ENCODE results near the gene PPP1R12C.

PPP1R12C gene

GRCh38 chr19:55146705-55147273 lies 29.4 kb upstream of the PPP1R12C start:
- DNase-seq: no peak

GRCh38 chr19:55146078-55146704 lies 28.8 kb upstream of the PPP1R12C start:
- no peak for DNase-seq

DNA sequence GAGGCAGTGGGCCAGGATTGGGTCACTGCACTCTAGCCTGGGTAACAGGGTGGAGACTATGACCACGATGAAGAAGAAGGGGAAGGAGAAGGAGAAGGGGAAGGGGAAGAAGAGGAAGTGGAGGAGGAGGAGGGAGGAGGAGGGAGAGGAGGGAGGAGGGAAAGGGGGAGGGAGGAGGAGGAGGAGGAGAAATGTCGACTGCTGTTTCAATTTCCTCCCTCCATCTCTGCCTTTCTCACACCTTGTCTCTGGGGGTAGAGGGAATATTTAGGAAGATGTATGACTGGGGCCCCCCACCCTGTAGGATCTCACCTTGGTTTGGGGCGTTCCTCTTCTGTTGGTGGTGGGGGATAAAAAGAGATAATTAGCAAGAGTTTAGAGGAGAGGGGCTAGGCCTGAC lies 27.8 kb upstream of the PPP1R12C start:
- DNase-seq: no peak

- DNase-seq: no peak
Observed at GRCh38 chr19:55141696-55142095, 24.3 kb upstream of the PPP1R12C start.

DNA sequence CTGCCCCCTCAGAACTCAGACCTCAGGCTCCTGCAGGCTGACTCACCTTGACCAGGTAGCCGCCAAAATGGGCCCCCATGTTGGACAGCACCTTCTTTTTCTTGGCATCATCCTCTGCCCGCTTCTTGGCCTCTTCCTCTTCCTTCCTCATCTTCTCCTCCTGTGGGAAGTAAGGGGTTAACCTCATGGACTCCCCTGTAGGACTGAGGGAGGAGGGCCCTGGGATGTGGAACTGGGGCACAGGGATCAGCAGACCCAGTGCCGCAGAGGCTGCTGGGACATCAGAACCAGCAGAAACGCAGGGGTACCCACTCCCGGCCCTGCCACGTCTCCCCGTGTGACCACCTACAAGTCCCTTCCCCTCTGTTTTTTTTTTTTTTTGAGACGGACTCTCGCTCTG lies 20.5 kb upstream of the PPP1R12C start:
- no peak for DNase-seq

- no peak for DNase-seq
Observed at GRCh38 chr19:55136399-55137102, 19.1 kb upstream of the PPP1R12C start.

DNA sequence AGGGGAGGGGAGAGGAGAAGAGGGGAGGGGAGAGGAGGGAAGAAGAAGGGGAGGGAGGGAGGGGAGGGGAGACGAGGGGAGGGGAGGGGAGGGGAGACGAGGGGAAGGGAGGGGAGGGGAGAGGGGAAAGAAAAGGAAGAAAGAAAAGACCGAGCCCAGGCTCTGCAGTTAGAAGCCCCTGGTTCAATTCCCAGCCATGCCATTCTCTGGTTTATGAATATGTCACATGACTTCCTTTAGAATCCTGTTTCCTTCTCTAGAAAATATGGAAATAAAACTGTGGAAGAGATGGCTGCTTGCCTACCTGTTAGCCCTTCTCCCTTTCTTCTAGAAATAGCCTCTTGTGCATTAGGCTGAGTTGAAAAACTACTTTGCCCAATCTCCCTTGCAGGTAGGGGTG lies 17.3 kb upstream of the PPP1R12C start:
- DNase-seq: no peak

DNA sequence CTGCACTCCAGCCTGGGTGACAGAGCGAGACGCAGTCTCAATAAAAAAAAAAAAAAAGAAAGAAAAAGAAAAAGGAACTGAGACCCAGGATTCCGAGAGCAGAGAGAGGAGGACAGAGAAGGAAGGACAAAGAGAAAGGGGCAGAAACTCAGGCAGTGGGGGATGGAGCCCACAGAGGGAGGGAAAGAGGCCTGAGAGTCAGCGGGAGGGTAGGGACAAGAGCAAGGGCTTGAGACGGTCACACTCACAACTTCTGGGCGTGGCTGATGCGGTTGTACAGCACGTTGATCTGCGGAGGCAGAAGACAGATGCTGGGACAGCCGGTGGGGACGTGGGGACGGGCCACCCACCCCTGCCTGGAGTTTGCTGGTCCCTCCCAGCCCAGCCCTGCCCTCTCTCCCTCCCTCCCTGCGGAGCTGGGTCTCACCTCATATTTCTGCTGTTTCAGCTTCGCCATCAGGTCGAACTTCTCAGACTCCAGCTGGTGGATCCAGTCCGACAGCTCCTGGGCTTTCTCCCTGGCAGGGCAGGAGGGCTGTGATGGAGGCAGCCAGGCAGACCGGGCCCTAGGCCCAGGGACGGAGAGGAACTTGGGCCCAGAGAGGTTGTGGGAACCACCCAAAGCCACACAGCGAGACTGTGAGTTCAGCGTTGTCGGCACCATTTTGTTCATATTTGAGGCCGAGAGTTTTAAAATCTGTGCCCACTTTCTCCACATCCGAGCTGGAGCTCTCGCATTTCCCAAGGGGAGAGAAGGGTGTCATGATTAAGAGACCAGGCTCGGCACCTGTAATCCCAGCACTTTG lies 16.4 kb upstream of the PPP1R12C start:
- no peak for DNase-seq

DNA sequence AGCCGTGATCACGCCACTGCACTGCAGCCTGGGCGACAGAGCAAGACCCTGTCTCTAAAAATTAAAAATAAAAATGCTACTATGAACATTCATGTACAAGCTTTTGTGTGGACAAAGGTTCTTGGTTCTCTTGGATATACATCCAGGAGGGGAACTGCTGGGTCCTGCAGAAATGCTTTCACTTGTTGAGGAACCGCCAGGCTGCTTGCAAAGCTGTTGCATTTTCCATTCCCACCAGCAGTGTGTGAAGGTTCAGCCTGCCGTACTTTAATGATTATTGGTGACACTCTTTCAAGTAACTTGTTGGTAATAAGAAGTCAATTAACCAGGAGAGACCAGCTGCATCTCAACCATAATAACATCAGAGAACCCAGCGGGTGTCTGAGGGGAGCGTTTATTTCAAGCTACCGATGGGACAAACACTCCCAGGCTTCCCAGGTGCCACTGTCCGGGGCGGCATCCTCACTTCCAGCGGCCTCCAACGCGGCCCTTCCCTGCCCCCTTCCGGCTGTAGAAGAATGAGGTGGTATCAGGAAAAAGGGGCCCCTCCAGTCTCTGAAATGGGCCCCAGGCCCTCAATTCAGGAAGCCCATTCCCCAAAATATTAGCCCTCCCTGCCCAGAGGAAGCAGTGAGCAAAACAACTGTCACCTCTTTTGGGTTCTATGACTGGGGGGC lies 15.2 kb upstream of the PPP1R12C start:
- DNase-seq: no peak

- no peak for DNase-seq
Observed at GRCh38 chr19:55131421-55131820, 14.0 kb upstream of the PPP1R12C start.

DNA sequence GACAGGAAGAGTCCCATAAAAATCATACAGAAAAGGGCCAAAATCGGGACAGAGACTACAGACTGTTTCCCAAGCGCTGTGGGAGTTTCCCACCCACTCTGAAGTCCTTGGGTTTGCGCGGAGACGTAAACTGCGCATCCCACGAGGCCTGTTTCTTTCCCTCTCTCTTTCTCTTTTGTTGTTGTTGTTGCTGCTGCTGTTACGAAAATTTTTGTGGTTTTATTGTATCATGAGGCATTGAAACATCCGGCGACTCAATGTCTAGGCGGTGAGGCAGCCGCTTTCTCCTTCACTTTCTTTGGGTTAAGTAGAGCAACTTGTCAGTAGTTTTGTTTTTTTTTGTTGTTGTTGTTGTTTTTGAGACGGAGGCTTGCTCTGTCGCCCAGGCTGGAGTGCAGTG lies 1.6 kb upstream of the PPP1R12C start:
- no peak for DNase-seq

DNA sequence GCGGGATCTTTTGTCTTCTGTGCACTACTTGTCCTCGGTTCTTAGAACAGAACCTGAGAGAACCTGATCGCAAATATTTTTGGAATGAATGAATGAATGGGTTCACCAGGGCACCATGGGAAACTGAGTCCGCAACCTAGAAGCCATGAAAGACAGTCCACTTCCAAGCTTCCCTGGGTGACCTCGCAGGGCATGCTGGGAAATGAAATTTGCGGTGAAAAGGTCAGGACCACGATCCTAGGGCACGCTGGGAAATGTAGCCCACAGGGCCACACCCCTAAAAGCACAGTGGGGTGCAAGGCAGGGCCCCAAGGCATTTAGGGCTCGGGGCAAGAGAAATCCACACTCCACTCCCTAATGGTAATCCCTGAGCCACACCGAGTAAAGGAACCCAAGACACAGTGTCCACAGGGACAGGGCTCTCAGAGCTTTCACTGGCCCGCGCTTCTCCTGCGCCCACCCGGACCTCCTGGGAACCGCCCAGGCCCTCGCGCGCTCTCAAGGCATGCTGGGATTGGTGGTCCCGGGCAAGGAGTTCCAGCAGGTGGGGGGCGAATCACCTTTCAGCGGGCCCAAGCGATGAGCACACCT lies 1.1 kb upstream of the PPP1R12C start:
- DNase-seq: peak in 12 of 14 donors; percentile 26 to 81 (median 50)

DNA sequence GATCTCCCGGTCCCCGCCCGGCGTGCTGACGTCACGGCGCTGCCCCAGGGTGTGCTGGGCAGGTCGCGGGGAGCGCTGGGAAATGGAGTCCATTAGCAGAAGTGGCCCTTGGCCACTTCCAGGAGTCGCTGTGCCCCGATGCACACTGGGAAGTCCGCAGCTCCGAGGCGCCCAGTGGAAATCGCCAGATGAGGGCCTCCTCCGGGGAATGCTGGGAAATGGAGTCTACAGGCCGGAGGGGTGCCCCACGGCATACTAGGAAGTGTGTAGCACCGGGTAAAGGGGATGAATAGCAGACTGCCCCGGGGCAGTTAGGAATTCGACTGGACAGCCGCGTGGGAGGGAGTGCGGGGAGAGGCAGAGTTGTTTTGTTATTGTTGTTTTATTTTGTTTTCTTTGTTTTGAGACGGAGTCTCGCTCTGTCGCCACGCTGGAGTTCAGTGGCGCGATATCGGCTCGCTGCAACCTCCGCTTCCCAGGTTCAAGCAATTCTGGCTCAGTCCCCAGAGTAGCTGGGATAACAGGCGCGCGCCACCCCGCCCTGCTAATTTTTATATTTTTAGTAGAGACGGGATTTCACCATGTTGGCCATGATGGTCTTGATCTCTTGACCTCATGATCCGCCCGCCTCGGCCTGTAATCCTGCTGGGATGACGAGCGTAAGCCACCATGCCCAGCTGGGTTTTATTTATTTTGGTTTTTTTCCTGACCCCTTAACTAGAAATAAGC lies 390 bp upstream of the PPP1R12C start:
- peak; percentile 83 to 99 (median 98) for DNase-seq

DNA sequence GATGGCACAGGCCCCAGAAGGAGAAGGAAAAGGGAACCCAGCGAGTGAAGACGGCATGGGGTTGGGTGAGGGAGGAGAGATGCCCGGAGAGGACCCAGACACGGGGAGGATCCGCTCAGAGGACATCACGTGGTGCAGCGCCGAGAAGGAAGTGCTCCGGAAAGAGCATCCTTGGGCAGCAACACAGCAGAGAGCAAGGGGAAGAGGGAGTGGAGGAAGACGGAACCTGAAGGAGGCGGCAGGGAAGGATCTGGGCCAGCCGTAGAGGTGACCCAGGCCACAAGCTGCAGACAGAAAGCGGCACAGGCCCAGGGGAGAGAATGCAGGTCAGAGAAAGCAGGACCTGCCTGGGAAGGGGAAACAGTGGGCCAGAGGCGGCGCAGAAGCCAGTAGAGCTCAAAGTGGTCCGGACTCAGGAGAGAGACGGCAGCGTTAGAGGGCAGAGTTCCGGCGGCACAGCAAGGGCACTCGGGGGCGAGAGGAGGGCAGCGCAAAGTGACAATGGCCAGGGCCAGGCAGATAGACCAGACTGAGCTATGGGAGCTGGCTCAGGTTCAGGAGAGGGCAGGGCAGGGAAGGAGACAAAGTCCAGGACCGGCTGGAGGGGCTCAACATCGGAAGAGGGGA lies 1.1 kb downstream of the PPP1R12C start:
- DNase-seq: peak in 12 of 14 donors; percentile 21 to 73 (median 55)

- no peak for DNase-seq
Observed at GRCh38 chr19:55115446-55116065, 1.9 kb downstream of the PPP1R12C start.

- DNase-seq: no peak
Observed at GRCh38 chr19:55114566-55115145, 2.8 kb downstream of the PPP1R12C start.

GRCh38 chr19:55113570-55114039 lies 3.8 kb downstream of the PPP1R12C start:
- peak in 10 of 14 donors; percentile 1 to 56 (median 21) for DNase-seq

DNA sequence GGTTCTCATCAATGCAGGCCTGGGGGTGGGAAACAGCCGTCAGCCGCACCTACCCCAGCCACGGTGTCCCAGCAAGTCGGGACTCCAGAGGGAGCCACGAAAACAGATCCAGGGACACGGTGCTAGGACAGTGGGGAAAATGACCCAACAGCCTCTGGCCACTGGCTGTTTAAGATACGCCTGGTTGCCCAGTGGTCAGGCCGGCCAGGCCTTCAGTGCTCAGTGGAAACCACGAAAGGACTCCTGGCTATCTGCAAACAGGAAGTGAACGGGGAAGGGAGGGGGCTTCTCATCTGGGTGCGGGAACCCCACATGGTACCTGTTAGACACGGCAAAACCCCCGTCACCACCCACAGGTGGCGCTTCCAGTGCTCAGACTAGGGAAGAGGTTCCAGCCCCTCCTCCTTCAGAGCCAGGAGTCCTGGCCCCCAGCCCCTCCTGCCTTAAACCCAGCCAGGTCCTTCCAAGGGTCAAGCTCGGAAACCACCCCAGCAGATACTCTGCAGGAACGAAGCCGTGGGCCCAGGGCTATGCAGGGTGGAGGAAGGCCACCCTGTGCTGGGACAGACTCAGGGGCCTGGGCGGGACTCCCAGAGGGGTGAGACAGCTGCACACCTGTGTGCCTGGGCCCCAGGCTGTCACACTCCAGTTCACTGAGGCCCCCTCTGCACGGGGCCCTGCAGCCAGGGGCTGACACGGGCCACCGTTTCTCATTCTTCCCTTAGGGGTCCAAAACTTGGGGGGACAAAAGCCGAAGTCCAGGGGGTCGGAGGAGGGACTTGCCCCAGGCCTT lies 4.5 kb downstream of the PPP1R12C start:
- no peak for DNase-seq

GRCh38 chr19:55112246-55112776 lies 5.1 kb downstream of the PPP1R12C start:
- no peak for DNase-seq
